GM12874 (cell line): ENCODE results near the gene ZIC4.

ENCODE experiments used
- TF ChIP-seq, protein P1 (sequence below): IDR thresholded peaks from 2 replicates; pipeline ENCODE4 v1.5.1; 2011; ENCODE audit warnings: low read depth, mild to moderate bottlenecking, control low read depth, low read length, moderate library complexity; ENCODE audit not compliant: insufficient read depth

The ZIC4 gene

DNA sequence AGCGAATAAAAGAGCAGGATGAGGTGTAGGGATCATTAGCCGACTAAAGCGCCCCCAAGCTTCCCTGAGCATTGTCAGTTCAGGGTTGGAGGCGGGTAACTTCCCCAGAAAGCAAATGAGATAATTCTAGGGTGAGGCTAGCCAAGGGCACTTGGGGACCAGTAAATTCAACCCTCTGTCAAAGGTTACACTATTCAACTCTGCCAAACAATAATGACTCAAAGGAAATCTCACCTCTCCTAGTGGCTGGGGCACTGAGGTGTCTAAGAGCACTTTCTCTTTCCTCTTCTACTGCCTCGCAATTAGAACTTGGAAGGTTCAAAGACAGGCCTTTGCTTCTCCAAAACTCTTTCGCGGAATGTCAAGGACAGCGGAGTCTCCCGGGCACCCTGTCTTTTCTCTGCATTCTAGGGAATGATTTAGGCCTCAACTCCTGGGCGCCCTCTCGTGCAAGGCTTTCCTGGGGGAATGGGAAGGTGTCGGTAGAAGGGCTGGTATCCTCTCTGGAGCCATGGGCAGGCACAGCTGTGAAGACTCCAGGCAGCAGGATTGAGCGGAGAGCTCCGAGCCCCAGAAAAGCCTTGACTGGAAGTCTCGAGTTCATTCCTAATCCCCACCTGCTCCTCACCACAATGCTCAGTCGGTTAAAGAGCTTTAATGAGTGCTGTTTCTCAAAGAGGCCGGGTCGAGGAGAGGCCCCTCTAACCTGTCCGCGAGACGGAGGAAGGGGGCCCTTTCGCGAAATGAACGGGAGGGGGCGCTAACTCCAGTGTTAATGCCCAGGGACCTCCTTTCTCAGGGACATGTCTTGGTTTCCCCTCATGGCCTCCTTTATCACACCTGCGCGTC is 21.9 kb downstream of the ZIC4 start:
- TF ChIP-seq, protein P1, sequence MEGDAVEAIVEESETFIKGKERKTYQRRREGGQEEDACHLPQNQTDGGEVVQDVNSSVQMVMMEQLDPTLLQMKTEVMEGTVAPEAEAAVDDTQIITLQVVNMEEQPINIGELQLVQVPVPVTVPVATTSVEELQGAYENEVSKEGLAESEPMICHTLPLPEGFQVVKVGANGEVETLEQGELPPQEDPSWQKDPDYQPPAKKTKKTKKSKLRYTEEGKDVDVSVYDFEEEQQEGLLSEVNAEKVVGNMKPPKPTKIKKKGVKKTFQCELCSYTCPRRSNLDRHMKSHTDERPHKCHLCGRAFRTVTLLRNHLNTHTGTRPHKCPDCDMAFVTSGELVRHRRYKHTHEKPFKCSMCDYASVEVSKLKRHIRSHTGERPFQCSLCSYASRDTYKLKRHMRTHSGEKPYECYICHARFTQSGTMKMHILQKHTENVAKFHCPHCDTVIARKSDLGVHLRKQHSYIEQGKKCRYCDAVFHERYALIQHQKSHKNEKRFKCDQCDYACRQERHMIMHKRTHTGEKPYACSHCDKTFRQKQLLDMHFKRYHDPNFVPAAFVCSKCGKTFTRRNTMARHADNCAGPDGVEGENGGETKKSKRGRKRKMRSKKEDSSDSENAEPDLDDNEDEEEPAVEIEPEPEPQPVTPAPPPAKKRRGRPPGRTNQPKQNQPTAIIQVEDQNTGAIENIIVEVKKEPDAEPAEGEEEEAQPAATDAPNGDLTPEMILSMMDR = peak; percentile 39

DNA sequence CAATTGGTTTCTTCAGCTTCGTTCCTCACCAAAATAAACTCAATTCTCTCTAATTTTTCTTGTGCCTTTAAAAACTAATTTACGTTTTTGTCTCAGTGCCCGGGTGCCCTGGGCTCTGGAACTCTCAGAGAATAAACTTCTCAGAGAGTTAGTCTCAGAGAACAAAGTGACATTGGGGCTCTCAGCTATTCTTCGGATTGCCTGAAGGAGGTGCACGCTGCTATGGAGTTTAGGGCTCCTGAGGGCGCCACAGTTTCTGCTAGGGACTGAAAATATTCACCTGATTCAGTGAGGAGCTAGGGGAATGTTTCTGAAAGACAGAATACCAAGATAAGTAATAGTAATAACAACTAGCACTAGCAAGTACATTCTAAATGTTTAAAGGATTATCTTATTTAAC is 22.7 kb downstream of the ZIC4 start:
- TF ChIP-seq, protein P1 = peak; percentile 15; the same call in 1 of the 2 replicates

DNA sequence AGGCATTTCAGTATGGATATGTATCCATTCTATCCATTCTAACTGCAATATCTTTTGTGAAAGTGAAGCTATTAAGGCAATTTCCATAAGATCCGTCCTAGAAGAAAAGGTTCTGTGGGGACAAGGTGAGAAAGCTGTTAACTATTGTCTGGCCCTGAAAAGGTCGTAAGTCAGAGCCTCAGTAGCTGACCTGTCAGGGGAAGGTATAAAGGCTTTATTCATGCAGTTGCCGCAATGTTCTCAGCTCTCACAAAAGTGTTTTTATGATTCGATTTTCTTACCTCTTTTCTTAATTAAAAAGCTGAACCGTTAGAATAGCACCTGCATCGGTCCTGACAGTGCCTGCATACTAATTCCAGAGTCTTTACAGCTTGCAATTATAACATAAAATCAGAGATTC is 24.7 kb downstream of the ZIC4 start:
- TF ChIP-seq, protein P1 = no peak

DNA sequence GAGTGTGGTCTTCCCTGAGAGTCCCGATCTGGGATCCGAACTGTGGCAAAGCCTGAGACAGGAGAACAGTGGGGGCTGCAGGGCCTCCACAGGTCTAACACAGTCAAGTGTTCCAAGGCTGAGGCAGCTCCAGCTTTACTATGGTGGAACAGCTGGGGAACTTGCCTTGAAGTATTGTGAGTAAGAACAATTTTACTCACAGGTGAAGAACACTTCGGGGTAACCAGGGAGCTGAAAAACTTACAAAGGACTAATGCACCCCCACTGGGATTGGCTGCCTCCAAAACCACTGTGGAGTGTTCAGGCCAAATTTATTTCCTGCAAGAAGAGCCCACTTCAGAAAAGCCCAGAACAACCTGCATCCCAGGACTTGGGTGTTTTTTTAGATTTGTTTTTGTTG is 25.4 kb downstream of the ZIC4 start:
- TF ChIP-seq, protein P1 = no peak

DNA sequence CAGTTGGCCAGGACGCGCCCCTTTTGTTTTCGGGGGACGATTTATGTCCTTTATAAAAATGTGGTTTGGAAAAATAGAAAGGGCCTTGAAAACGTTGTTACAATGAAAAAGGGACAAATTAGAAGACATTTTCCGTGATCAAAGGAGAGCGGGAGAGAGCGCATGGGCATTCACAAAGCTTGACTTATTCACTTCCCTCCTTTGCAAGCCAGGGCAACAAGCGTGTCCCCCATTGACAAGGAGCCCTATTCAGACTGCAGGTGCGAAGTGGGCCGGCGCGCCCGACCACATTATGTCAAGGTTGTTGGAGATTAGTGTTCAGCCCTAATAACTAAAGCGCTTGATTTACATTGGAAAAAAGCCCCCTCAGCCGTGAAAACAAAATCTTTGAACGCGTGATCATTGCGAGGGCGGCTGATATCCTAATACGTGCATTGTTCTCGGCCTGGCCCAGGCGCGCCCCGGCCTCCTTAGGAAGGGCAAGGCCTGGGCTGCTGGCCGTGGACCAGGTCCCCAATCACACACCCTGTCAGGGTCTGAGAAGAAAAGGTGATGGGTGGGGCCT is 25.9 kb downstream of the ZIC4 start:
- TF ChIP-seq, protein P1 = no peak

DNA sequence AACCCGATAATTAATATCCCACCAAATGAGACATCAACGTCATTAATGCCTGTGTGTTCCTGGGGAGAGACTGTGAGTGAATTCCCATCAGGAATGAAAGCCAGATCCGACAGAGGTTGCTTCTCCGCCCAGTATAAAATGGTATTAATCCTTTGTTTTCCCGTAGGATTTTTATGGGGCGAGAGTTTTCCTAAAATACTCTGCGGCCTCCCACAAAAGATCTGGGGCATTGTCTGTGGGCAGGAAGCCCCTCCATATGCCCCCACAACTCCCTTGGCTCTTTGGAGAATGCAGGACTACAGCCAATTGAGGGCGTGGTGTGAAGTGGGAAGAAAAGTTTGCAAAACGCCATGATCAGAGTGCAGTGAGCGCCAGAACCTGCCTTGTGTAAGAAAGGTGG is 26.7 kb downstream of the ZIC4 start:
- TF ChIP-seq, protein P1 = no peak

DNA sequence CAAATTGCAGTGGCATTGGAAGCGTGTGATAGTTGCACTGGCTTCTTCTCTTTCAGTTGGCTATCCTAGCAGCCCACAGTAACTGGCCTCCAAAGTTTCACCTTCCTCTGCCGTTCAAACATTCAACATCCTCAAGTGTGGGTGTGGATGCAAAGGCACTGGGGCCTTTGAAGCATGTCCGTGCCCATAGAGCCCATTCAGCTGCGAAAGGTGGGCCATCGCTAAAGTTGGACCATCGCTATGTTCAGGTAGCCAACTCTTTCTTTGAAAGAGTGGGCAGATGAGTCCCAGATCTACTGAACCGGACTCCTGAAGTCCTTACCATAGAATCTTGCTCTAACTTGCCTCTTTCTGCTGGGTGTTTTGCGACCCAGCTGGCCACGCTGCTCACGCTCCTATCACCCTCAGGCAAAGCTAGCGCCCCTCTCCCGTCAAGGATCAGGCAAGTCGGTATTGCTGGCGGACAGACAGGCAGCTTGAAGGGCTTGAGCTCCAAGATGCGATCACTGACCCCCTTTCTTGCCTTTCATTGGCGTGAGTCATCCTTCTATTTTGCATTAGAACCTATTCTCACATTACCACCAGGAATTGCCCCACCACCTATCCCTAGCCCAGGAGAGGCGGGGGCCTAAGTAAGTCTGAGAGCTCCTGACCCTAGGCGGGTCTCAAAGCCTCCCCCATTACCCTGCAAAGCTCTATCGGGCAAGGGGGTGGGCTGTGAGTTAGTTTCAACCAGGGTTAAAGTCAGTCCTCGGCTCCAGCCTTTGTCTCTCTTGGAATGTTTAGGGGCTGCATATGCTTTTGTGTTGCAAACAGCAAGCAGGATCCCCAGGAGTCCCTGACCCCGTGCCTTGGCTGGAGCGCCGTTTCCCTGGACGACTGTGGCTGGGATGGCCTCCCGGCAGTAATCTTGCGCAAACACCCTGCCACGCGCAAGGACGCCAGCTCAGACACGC is 28.7 kb downstream of the ZIC4 start:
- TF ChIP-seq, protein P1 = no peak
